Measurements from ENCODE around the gene PRDX6. TPM values are rescaled to one million over a fixed set of nuclear protein-coding genes. Genes with fewer than 3 reads are reported as not detected.
"Not testable (repeated sequence)": the region's sequence is repeated elsewhere in the genome, so short reads cannot be mapped to it uniquely, and the experiment has no call there.

The PRDX6 gene
- total RNA-seq, 1 donor from 2014 or later, result 185 TPM

DNA sequence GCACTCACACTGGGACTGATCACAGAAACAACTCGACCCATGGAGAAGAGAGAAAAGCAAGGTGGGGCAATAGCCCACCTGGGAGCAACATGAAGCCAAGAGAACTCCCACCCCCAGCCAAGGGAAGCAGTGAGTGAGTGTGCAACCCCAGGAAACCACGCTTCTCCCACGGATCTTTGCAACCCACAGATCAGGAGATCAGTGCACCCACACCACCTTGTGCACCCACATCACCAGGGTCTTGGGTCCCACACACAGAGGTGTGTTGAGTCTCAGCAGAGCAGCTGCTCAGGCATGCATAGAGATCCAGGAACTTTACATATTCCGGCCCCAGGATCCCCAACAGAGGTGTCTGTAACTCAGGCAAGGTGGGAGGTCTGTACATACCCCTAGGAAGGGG, 17.2 kb upstream of the PRDX6 start:
- H3K27me3 ChIP-seq (ENCODE audit: control insufficient read depth, insufficient read depth, low read length), result no peaks in the 10 kb centered on the region
- peaks cover 5% of the 10 kb centered on the region for H3K36me3 ChIP-seq (ENCODE audit: control insufficient read depth, insufficient read depth, low read length)
- peak; percentile 55 for FAIRE-seq
- TF ChIP-seq, protein P1, sequence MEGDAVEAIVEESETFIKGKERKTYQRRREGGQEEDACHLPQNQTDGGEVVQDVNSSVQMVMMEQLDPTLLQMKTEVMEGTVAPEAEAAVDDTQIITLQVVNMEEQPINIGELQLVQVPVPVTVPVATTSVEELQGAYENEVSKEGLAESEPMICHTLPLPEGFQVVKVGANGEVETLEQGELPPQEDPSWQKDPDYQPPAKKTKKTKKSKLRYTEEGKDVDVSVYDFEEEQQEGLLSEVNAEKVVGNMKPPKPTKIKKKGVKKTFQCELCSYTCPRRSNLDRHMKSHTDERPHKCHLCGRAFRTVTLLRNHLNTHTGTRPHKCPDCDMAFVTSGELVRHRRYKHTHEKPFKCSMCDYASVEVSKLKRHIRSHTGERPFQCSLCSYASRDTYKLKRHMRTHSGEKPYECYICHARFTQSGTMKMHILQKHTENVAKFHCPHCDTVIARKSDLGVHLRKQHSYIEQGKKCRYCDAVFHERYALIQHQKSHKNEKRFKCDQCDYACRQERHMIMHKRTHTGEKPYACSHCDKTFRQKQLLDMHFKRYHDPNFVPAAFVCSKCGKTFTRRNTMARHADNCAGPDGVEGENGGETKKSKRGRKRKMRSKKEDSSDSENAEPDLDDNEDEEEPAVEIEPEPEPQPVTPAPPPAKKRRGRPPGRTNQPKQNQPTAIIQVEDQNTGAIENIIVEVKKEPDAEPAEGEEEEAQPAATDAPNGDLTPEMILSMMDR (IDR thresholded peaks at IDR 0.05; ENCODE audit: insufficient read depth, low read length, severe bottlenecking), result no peak
- no peak for DNase-seq (ENCODE audit: low read depth)
- no peak overlapping the region for H3K4me3 ChIP-seq (ENCODE audit: low read depth, low read length)

DNA sequence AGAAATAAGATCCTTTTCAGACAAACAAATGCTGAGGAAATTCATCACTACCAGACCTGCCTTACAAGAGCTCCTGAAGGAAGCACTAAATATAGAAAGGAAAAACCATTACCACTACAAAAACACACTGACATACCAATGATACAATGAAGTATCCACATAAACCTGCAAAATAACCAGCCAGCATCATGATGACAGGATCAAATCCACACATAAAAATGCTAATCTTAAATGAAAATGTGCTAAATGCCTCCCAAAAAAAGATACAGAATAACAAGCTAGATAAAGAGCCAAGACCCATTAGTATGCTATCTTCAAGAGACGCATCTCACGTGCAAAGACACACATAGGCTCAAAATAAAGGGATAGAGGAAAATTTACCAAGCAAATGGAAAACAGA, 14.5 kb upstream of the PRDX6 start:
- not testable (repeated sequence) for FAIRE-seq

DNA sequence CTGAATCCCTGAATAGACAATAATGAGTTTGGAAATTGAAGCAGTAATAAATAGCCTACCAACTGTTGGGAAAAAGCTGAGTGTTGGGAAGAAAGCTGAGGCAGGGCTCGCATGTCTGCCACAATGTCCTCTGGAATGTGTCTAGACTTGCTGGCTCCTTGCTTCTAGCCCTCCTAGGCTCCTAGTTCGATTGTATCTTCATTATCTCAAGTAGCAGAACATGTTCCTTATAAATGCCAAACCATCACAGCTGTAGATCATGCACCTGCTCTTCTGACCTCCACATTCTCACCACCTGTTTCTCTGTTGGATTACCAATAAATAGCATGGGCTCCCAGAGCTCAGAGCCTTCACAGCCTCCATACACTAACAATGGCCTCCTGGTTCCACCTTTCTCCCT, 12.9 kb upstream of the PRDX6 start:
- H3K27me3 ChIP-seq (ENCODE audit: control insufficient read depth, insufficient read depth, low read length); FAIRE-seq; DNase-seq (ENCODE audit: low read depth); H3K36me3 ChIP-seq (ENCODE audit: control insufficient read depth, insufficient read depth, low read length); H3K4me3 ChIP-seq (ENCODE audit: low read depth, low read length): not testable (repeated sequence)

More for the DNA sequence above, 14.5 kb upstream of the PRDX6 start:
- not testable (repeated sequence) for DNase-seq (ENCODE audit: low read depth); H3K36me3 ChIP-seq (ENCODE audit: control insufficient read depth, insufficient read depth, low read length); H3K4me3 ChIP-seq (ENCODE audit: low read depth, low read length); H3K27me3 ChIP-seq (ENCODE audit: control insufficient read depth, insufficient read depth, low read length)

DNA sequence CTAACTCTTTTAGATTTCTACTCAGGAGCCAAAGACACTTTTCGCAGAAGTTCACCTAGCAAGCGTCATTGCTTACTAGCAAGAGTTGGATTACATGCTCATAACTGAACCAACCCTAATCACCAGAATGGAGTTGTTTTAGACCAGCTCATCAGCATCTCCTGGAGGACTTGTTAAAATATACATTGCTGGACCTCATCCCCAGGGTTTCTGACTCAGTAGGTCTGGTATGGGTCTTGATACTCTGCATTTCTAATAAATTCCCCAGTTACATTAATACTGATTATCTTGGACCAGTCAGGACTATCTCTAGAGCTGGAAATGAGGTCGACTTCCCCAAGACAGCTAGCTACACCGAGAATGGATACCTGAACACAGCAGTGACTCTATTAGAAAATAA, 9.7 kb upstream of the PRDX6 start:
- no peak for FAIRE-seq
- H3K36me3 ChIP-seq (ENCODE audit: control insufficient read depth, insufficient read depth, low read length), result no peaks in the 10 kb centered on the region
- no peaks in the 10 kb centered on the region for H3K27me3 ChIP-seq (ENCODE audit: control insufficient read depth, insufficient read depth, low read length)
- no peak overlapping the region for H3K4me3 ChIP-seq (ENCODE audit: low read depth, low read length)
- DNase-seq (ENCODE audit: low read depth), result no peak
- TF ChIP-seq, protein P1 (IDR thresholded peaks at IDR 0.05; ENCODE audit: insufficient read depth, low read length, severe bottlenecking), result no peak

DNA sequence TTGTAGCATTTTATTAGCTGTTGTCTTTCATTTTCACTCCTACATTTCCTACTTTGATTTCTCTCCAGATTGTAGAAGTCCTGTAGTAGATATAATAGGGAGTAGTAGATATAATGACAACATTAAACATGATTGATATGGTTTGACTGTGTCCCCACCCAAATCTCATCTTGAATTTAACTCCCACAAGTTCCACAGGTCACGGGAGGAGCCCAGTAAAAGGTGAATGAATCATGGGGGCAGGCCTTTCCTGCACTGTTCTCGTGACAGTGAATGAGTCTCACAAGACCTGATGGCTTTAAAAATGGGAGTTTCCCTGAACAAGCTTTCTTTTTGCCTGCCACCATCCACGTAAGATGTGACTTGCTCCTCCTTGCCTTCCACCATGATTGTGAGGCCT, 7.5 kb upstream of the PRDX6 start:
- Histone ChIP-seq H3K36me3 (ENCODE audit: control insufficient read depth, insufficient read depth, low read length) (no peaks in the 10 kb centered on the region), H3K4me3 (ENCODE audit: low read depth, low read length) (no peak overlapping the region), H3K27me3 (ENCODE audit: control insufficient read depth, insufficient read depth, low read length) (no peaks in the 10 kb centered on the region)
- TF ChIP-seq, protein P1 (IDR thresholded peaks at IDR 0.05; ENCODE audit: insufficient read depth, low read length, severe bottlenecking), result no peak
- no peak for DNase-seq (ENCODE audit: low read depth)
- no peak for FAIRE-seq

DNA sequence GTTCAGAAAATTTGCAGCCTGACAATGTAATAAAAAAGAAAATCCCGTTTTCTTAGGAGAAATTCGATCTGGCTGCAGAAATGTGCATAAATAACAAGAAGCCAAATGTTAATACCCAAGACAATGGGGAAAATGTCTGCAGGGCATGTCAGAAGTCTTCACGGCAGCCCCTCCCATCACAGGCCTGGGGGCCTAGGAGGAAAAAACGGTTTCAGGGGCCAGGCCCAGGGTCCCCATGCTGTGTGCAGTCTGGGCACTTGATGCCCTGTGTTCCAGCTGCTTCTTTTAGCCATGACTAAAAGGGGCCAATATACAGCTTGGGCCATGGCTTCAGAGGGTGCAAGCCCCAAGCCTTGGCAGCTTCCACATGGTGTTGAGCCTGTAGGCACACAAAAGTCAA, 6.5 kb upstream of the PRDX6 start:
- DNase-seq (ENCODE audit: low read depth) (no peak), FAIRE-seq (no peak)
- Histone ChIP-seq H3K27me3 (ENCODE audit: control insufficient read depth, insufficient read depth, low read length) (no peaks in the 10 kb centered on the region), H3K4me3 (ENCODE audit: low read depth, low read length) (no peak overlapping the region), H3K36me3 (ENCODE audit: control insufficient read depth, insufficient read depth, low read length) (no peaks in the 10 kb centered on the region)
- TF ChIP-seq, protein P1 (IDR thresholded peaks at IDR 0.05; ENCODE audit: insufficient read depth, low read length, severe bottlenecking), result no peak

DNA sequence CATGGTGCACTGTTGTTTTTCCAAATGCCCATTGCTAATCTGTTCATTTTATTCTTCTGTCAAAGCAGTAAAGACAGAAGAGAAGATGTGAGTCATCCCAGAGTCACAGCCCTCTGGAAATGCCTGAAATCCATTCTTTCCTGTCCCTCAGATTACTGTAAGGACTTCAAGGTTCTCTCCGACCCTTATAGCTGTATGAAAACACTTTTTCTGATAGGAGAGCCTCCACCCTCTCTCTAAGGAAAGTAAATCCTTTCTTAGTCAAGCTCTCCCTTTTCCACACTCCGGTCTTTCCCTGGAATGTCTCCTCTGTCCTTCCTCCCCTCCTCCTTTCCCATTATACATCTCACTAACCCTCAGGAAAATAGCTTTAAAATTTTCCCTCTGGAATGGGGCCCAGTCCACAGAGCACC, 3.5 kb upstream of the PRDX6 start:
- Histone ChIP-seq H3K27me3 (ENCODE audit: control insufficient read depth, insufficient read depth, low read length) (no peaks in the 10 kb centered on the region), H3K36me3 (ENCODE audit: control insufficient read depth, insufficient read depth, low read length) (no peaks in the 10 kb centered on the region), H3K4me3 (ENCODE audit: low read depth, low read length) (no peak overlapping the region)
- peak; percentile 79 for DNase-seq (ENCODE audit: low read depth)
- FAIRE-seq, result no peak
- TF ChIP-seq, protein P1 (IDR thresholded peaks at IDR 0.05; ENCODE audit: insufficient read depth, low read length, severe bottlenecking), result no peak

All from bronchial epithelial cell (primary cell).